Left kidney (tissue), 2 donors: ENCODE measurements around the gene FTO. TPM values are rescaled to one million over a fixed set of nuclear protein-coding genes. Genes with fewer than 3 reads are reported as not detected.

Experiments used
- DNase-seq: peaks from one replicate; pipeline ENCODE4 v3.0.0-alpha.2; 2013
- polyA plus RNA-seq: library from polyadenylated mRNA; unstranded; fragments of 120-200 nt; gene quantifications from one replicate; pipeline ENCODE4 v1.2.1, GENCODE V29; 2013; ENCODE audit not compliant: insufficient read length

Gene FTO
- polyA plus RNA-seq, 1 donor: 106 TPM

DNA sequence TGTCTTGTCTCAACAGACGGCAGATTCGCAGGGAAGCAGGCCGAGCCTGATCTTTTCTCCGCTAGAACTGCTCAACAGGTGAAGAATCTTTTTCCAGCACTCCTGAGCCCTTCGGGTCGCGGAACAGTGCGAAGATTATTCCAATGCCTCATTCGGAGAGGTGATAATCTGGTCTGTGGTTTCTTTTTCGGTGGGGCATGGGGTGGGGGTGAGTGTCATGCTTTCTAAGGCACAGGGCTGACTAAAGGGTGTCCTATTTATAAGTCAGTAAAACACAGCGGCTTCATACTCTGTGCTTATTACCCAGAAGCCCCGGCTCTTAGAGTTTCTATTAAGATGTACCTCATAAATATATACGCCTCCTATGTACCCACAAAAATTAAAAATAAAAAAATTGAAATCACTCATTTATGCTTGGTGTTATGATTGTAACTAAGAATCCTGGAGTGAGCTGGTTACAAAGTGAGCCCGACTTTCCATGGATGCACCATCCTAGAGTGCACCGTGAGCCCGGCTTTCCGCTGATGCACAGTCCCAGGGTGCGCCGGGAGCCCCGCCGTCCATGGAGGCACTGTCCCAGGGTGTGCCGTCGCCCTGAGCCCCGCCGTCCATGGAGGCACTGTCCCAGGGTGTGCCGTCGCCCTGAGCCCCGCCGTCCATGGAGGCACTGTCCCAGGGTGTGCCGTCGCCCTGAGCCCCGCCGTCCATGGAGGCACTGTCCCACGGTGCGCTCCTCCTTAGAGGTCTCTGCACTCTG, 417.8 kb downstream of the FTO start:
- DNase-seq: no peak

DNA sequence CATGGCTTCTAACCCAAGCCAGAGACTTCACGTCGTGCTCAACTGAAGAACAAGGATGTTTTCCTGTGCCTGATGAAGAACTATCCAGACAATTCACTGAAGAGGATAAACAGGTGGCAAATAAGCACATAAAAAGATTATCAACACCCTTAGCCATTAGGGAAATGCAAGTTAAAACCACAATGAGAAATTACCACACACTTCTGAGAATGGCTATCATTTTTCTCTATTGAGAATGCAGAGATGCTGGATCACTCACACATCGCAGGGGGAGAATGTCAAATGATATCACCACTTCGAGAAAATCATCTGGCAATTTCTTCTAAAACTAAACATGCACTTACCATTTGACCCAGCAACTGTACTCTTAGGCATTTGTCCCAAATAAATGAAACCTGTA, 419.8 kb downstream of the FTO start:
- DNase-seq: no peak

DNA sequence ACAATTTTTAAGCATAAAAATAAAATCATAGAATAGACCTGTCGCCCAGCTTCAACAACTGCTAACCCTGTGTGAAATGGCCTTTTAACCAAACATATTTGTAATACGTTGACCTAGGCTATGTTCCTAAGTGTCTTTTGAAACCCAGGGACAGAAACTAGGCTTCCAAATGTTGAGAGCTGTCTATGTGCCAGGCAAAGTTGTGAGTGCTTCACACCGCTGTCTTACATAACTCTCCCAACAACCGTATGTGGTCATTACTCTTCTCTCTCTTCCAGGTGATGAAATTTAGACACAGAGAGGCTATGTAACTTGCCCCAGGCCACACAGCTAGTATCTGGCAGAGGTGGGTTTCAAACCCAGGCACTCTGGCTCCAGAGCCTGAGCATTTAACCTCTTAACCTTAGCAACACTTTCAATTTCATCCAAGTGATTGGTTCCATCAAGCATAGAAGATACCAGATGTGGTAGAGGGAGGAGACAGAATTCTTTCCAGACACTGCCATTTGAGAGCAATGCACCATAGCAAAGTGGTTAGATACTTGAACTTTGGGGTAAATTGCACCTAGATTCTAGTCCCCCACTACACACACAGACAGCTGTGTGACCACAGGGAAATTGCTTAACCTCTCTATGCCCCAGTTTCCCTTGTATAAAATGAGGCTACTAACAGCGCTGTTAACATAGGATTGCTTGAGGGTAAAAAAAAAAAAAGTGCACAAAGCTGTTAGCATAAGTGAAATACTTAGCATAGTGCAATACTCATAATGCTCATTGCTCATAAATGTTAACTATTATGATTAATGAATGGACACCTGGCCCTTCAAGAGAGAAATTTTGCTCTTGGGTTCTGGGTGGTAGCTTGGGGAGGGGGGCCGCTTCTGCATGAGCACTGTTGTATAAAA, 422.0 kb downstream of the FTO start:
- no peak for DNase-seq

DNA sequence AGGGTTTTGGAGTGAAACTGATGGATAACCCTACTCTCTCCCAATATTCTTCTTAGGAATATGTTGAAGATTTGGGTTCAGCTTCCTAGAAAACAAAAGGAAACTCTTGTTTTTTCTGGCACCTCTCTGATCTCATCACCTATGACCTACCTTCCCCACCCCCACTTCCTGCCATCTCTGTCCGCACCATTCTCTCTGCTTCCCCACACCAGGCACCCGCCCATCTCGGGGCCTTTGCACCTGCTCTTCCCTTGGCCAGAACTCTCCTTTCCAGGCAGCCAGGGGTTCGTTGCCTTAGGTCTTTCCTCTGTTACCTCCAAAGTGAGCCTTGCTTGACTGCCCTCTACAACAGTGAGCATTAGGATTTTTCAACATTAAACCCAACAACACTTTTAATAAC, 423.0 kb downstream of the FTO start:
- no peak for DNase-seq

DNA sequence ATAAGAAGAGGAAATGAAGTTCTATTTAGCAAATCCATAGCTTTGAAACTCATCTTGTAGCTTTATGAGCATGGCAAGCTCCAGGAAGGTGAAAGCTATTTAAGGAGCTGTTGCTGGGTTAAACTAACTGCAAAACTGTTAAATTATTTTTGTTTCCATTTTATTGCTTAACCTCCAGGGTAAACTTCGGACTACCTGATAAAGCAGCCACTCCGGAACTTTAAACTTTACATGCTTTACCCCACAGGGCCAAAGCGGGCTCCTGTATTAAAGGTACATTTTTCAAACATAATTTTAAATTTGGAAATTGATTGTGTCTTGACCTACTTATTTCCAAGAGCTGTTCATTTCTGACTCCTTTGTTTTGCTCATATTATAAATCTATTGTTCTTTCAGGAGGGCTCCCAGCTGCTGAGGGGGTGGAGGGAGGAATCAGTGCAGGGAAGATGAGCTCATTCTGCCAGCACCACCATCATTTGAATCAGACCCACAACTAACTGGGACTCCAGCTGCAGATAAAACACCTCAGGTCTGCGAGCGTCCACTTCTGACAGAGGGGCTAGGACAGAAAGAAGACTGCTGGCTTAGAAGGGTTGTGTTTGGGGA, 424.8 kb downstream of the FTO start:
- DNase-seq: no peak

DNA sequence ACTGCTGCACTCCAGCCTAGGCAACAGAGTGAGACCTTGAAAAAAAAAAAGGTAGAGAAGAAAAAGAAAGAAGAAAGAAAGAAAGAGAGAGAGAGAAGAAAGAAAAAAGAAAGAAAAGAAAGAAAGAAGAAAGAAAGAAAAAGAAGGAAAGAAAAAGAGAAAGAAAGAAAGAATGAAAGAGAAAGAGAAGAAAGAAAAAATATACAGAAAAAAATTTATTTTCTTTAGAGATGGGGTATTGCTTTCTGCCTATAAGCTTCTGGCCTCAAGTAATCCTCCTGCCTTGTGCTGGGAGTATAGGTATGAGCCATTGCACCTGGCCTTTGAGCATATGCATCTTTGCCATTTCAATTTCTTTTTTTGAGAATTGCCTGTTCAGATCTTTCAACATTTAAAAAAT, 425.9 kb downstream of the FTO start:
- no peak for DNase-seq

DNA sequence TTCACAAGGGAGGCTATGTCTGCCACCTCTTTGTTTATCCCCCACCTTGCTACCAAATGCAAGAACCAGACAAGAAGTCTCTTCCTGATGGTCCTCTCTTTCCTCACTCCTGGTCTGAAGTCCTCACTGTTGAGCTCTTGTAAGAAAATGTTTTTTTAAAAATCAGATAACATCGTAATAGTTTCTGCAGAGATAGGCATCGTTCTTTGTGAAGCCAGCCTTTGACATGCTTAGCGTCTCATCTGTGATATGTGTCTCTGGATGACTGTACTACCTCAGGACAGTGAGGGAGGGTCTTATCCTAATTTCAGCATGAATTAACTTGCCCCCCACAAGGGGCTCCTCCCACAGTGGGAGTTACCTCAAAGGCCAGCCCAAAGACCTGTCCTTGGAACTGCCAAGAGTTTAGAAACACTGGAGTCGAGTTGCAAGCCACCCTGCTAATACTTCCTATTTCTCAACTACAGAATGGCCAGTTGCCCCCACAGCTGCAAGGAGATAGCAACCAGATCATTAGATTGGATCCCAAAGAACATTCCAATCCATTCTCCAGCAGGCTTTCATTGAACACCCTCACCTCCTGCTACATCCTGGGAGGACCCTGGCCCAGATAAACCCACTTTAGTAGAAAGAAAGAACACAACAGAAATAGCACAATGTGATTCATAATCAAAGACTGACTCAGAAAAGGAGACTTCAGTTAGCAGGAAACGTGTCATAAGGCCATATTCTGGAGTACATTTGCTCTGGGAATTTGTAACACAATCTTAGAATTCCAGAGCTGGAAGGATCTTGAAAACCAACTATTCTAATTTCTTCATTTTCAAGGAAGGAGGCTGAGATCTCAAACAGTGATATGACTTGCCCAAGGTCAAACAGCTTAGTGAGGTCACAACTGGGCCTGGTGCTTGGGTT, 431.7 kb downstream of the FTO start:
- DNase-seq: no peak

DNA sequence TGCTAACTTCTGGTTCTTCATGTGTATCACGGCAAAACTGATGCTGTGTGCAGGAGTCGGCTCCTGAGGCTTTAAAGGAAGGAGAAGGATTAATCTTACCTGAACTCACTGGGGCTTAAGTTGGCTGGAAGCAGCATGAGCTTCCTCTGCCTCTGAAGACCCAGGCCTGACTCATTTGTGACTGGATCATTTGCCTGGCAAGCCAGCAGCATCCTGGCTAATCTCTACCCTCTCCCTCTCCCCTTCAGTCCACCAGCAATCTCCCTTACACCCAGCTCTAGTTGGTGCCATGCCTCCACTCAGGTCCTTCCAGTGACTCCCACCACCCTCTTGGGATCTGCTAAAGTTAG, 432.3 kb downstream of the FTO start:
- DNase-seq: no peak

DNA sequence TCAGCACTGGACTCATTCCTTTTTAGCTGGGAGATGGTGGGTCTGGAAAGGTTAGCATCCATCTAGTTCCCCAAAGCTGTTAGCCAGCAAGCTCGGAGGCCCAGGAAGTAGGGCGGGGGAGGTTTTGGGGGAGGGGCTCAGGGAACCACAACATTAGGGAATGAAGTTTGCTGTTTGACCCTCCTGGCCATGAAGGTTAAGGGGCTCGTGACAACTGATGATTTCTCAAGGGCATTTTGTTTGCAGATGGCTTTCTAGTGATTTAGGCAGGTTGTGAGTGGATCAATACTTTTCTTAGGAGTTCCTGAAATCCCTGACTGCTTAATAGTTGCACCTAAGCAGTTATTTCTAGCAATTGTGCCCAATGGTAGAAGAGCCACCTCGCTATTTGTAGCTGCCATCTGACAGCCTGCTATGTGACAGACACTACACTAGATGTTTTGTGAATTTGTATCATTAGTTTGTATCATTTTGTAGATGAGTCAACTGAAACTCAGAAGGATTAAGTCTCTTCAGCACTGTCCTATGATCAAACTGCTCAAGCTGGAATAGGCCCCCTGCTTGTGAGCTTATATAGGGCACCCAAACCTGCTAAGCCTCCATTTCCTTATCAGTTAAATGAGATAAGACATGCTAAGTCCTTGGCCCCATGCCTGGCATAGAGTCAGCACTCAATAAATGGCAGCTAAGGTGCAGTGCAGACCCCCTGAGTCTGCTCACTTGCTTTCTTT, 436.3 kb downstream of the FTO start:
- DNase-seq: no peak

DNA sequence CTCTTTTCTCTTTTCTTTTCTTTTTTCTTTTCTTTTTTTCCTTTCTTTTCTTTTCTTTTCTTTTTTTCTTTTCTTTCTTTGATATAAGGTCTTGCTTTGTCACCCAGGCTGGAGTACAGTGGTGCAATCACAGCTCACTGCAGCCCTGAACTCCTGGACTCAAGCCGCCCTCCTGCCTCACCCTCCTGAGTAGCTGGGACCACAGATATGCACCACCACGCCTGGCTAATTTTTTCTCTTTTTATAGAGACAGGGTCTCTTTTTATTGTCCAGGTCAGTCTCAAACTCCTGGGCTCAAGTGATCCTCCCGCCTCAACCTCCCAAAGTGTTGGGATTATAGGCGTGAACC, 436.8 kb downstream of the FTO start:
- DNase-seq: no peak

DNA sequence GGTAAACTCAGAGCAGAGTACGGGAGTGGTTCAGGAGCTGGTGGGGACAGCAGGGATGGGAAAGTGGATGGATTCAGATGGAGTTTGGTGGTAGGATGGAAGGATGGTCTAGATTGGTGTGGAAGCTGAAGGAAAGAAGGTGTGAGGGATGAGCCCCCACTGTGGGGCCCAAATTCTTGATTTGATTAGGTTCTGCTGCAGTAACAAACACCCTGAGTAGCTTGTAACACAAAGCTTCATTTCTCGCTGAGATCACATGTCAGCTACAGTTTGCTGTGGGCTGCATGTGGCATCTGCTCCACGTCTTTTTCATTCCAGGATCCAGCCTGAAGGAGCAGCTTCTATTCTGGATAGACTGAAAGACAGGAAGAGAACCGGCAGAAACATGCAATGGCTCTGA, 438.8 kb downstream of the FTO start:
- no peak for DNase-seq

DNA sequence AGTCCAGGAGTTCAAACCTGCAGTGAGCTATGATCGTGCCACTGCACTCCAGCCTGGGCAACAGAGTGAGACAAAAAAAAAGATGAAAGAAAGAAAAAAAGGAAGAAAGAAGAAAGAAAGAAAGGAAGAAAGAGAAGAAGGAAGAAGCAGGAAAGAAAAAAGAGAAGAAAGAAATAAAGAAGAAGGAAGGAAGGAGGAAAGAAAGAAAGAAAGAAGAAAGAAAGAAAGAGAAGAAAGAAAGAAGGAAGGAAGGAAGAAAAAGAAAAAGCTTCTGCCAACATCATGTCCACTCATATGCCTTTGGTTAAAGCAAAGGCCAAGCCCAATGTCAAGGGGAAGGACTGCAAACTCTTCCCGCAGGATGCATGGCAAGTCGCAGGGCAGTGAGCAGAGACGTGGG, 439.5 kb downstream of the FTO start:
- no peak for DNase-seq

DNA sequence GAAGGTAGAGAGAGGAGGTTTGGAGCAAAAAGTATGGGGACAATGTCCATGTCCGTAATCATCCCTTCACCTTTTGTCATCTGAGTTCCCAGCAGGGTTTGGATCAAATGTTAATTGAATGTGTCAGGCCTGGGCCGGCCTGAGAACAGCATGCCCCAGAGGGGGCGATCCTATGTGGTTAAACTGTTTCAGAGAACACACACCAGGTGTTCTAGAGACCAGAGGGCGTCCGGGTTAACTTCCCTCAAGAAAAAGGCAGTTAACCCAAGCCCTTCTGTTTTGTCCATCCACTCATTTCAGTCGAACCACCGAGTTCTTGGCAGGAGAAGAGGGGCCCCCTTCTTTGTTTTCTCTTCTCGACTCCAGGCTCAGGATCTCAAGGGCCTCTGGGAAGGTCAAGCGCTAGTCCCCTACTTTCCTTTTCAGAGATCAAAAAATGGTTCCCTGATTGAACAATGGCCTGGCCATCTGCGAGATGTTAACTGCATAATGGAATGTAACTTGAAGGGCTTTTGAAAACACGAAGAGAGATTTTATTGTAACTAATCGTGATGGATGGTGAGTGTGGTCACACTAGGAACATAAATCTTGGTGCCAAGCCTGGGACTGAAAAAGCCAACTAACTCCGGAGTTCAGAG, 440.1 kb downstream of the FTO start:
- peak; percentile 39 for DNase-seq

DNA sequence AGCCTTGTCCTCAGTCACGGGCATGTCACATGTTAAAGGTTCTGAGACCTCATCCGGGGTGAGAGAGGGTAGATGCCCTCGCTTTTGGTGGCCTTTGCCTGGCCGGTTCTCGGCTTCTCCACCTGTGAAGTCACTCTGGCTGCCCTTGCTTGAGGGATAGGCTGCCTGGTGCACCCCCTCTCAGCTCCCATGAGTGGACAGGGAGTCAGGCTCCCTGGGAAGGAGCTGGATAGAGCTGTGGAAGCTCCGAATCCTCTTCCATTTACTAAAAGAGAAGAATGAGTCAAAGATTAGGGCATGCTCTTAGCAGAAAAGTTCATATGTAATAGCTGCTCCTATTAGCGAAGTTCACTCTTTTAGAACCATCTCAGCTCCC, 440.6 kb downstream of the FTO start:
- DNase-seq: no peak

DNA sequence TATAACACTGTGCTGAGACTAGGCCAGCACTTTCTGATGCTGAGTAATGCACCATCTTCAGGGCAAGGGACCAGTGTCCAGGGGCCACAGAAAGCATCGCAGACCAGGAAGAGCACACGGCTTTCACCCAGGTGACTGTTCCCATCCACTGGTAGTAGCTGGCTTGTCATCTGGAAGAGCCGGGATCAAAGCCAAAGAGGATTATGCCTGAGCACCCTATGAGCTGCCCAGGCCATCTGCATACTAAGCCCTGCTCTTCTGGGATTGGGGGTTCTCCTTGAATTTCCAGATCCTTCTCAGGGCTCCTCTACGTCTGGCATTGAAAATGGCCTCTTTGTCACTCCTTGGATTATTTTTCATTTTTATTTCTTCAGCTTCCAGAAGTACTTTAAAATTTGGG, 441.9 kb downstream of the FTO start:
- DNase-seq: no peak

DNA sequence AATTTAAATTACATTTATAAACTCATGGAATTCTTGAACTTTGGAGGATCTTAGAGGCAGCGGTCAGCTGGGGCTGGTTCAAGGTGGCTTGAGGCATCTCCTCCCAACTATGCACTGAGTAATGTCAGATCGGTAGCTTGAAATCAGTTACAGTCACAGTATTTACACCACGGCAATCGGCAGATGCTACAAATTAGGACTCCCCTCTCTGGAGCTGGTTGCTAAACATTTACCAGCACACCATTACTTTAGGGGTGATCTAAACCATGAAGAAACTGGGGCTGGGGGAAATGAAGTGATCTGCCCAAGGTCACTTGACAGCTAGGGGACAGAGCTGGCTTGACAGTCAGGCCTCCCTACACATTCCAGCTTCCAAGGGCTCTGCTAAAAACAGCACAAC, 445.0 kb downstream of the FTO start:
- no peak for DNase-seq

DNA sequence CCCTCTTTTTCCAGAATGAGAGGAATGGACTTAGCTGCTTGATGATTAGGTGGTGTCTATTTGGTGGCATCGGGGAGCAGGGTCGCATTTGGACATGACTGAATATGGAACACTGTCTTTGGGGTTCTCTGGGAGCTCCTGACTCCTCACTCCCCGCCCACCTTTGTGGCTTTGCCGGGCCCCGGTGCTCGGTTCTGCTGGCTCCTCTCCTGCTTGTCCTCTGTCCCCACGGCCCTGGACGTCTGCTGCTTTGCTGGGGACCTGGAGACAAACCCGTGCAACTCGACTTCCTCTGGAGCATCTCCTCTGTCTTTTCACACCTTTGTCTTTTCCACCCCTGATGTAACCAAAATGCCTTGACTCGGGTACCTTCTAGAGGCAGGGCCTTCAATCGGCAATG, 446.9 kb downstream of the FTO start:
- DNase-seq: no peak

DNA sequence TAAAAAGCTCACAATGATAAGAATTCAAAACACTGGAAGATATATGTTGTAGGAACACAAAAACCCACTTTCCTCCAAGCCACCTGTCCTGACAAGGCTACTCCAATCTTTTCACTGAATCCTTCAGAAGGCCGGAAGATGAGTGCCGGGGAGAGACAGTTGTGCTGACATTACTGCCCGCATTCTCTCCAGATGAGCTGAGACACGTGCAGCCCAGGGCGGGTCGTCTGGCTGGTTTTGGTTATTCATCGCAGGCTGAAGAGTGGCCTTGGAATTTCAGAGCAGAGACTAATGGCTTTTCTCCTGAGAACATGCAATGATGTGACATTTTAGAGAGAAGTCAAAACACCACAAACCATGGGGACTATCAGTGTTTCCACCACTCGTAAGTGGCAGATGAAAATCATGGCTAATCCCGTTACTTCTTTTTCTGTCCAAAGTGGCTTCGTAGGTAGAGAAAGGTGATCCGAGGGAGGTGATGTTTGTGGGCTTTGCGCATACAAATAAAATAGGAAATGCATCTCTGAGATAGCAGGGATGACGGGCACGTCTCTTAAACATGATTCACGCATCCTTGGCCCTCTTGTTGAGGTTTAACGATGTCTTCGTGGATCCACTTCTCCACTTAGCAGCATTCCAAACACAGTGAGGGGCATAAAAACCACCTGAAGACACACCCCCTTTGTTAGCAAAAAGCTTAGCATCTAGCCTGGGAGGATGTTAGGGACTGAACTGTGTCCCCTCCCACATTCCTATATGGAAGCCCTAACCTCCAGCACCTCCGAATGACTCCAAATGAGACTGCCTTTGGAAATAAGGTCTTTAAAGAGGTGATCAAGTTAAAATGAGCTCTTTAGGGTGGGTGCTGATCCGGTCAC, 448.6 kb downstream of the FTO start:
- DNase-seq: no peak

DNA sequence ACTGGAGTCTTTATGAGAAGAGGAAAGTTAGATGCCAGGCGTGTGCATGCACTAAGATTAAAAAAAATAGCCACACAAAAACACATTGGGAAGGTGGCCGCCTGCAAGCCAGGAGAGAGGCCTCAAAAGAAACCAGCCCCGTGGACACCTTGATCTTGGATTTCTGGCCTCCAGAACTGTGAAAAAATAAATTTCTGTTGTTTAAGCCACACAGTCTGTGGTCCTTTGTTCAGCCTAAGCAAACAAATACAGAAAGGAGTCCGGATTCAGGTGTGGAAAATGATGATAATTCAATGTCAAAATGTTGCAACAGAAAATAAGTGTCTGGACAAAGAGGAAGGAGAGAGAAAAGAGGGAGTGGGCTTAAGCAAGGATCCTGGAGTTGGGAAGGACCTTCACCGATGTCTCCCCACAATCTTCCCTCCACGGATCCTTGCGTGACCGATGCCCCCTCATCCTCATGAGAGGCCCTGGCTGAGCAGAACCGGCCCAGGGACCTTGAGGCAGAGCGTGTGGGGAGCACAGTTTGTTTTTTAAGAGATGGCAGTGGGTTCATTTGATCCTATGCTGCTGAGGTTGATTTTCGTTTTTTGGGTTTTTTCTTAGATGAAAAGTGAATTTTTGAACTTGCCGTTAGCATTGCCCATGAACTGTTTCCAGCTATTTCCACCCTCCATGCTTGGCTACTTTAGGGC, 449.4 kb downstream of the FTO start:
- DNase-seq: no peak
